Neural progenitor cell (in vitro differentiated cells): ENCODE results near the gene KIFC3.

Experiments
- EZH2 ChIP-seq: fragments of 200-600 bp; sonication (generic); IDR thresholded peaks from 2 replicates; pipeline ENCODE4 v1.6.1; 2017; ENCODE audit warnings: antibody characterized with exemption, mild to moderate bottlenecking, moderate library complexity
- EZH2phosphoT487 ChIP-seq: fragments of 200-600 bp; sonication (generic); IDR thresholded peaks from 2 replicates; pipeline ENCODE4 v1.6.1; 2017; ENCODE audit warnings: antibody characterized with exemption
- TF ChIP-seq, protein P1 (sequence below): fragments of 200-600 bp; sonication (generic); IDR thresholded peaks from 2 replicates; pipeline ENCODE4 v1.5.1; 2017; ENCODE audit warnings: antibody characterized with exemption, mild to moderate bottlenecking

DNA sequence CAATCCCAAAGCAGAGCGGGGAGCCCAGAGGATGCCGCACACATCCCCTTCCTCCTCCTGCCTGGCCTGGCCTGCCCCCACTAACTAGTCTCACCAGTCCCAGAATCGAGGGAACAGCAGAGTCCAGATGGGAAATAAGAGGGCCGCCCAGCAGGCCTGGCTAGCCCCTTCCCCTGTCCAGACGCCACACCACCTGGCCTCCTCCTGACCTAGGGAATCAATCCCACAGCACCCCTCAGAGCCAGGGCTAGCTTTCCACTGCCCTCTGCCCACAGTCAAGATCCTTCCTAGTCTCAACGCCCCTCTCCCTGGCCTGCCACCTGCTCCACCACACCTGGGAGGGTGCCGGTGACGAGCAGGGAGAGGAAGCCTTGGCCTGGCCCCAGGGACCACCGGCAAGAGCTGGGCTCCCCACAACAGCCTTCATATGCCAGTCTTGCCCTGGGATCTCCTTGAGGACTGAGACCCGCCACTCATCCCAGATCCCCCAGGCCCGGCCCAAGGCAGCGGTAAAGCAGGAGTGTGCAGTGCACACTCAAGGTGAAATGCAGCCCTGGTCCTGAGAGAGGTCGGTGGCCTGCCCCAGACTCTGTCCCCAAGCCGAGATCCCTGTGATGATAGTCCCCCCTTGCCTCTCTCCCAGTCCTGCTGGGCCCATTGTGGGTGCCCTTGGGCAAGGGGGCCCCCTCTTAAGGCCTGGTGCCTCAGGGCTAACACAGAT, 38.8 kb downstream of the KIFC3 start:
- TF ChIP-seq EZH2 (no peak), EZH2phosphoT487 (no peak)
- TF ChIP-seq, protein P1, sequence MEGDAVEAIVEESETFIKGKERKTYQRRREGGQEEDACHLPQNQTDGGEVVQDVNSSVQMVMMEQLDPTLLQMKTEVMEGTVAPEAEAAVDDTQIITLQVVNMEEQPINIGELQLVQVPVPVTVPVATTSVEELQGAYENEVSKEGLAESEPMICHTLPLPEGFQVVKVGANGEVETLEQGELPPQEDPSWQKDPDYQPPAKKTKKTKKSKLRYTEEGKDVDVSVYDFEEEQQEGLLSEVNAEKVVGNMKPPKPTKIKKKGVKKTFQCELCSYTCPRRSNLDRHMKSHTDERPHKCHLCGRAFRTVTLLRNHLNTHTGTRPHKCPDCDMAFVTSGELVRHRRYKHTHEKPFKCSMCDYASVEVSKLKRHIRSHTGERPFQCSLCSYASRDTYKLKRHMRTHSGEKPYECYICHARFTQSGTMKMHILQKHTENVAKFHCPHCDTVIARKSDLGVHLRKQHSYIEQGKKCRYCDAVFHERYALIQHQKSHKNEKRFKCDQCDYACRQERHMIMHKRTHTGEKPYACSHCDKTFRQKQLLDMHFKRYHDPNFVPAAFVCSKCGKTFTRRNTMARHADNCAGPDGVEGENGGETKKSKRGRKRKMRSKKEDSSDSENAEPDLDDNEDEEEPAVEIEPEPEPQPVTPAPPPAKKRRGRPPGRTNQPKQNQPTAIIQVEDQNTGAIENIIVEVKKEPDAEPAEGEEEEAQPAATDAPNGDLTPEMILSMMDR = no peak
